Small intestine (tissue), 7 donors: Measurements from ENCODE around the gene TMEM117. TPM values are rescaled to one million over a fixed set of nuclear protein-coding genes. Genes with fewer than 3 reads are reported as not detected.

ENCODE experiments used
- DNase-seq, 2 donors: peaks; one replicate each; pipeline versions ENCODE4 v3.0.0 to v3.0.0-alpha.2; 2013
- FAIRE-seq: peaks from 2 replicates; lab custom pipeline; 2012; peaks lifted over from hg19 to GRCh38; lab: Jason Lieb, UNC
- H3K27ac ChIP-seq, 3 donors: one replicate each; pipeline ENCODE4 v1.5.1; 2013; ENCODE audit warnings: low read length in 2 of 3, mild to moderate bottlenecking in 2 of 3, control low read depth in 1 of 3, inconsistent platforms in 1 of 3, low read depth in 1 of 3, moderate library complexity in 1 of 3
- H3K27me3 ChIP-seq, 3 donors: one replicate each; pipeline ENCODE4 v1.6.1; 2013; ENCODE audit warnings: low read length in 3 of 3, inconsistent platforms in 1 of 3; ENCODE audit not compliant: control insufficient read depth in 3 of 3, insufficient read depth in 3 of 3
- H3K36me3 ChIP-seq, 3 donors: one replicate each; pipeline ENCODE4 v1.6.1; 2013; ENCODE audit warnings: low read length in 3 of 3, inconsistent platforms in 1 of 3, low read depth in 1 of 3, mild to moderate bottlenecking in 1 of 3, moderate library complexity in 1 of 3; ENCODE audit not compliant: control insufficient read depth in 3 of 3, insufficient read depth in 2 of 3
- H3K4me1 ChIP-seq, 3 donors: one replicate each; pipeline ENCODE4 v1.6.1; 2013; ENCODE audit warnings: low read length in 2 of 3, inconsistent platforms in 1 of 3, low read depth in 1 of 3, mild to moderate bottlenecking in 1 of 3, moderate library complexity in 1 of 3; ENCODE audit not compliant: control insufficient read depth in 3 of 3, insufficient read depth in 2 of 3
- H3K4me3 ChIP-seq, 3 donors: one replicate each; pipeline ENCODE4 v1.5.1; 2013; ENCODE audit warnings: low read length in 3 of 3, control low read depth in 1 of 3, inconsistent platforms in 1 of 3, low read depth in 1 of 3, mild to moderate bottlenecking in 1 of 3, moderate library complexity in 1 of 3
- H3K9me3 ChIP-seq, 2 donors: one replicate each; pipeline ENCODE4 v1.6.1; 2013; ENCODE audit warnings: low read depth in 1 of 2, low read length in 1 of 2; ENCODE audit not compliant: control insufficient read depth in 2 of 2, insufficient read depth in 1 of 2
- WGBS, 3 donors: extraction: QIAGEN DNeasy Blood & Tissue Kit; methylation state at CpG; one replicate each; pipeline ENCODE4 v1.1.7; 2013; 5-methylcytosine and 5-hydroxymethylcytosine counted together
- polyA plus RNA-seq, 4 donors: library from polyadenylated mRNA; stranded (reverse) in 3 of 4; unstranded in 1 of 4; fragments of 200-250 nt in 3 of 4; fragments of 120-200 nt in 1 of 4; gene quantifications; one replicate each; pipeline versions ENCODE4 v1.2.1 to v1.2.3, GENCODE V29; 2013
- donor health status: healthy with polysubstance abuse.
- donor health status: control.
- donor health status: control.
- donor health status: Bipolar disorder and iron deficiency.
- donor health status: healthy.

TMEM117 gene
- polyA plus RNA-seq, 4 donors, result 6.3 to 14.3 (median 13.8) TPM

DNA sequence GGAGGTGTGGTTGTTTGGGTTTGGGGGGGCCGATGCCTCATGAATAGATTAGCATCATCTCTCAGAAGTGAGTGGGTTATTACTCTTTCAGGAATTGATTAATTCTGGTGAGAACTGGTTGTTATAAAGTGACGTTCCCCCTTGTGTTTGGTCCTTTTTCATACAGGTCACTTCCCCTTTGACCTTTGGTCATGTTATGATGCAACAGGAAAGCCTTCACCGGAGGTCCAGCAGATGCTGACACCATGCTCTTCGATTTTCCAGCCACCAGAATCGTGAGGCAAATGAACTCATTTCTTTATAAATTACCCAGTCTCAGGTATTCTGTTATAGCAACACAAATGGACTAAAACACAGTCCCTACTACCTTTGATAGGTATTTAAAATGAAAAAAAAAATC lies 600.9 kb downstream of the TMEM117 start:
- 57 to 73% (median 61%) methylated on average over 5 of the region's 5 CpGs for WGBS, 3 donors
- Histone ChIP-seq H3K4me3 (no peak overlapping the region), H3K9me3 (no peaks in the 10 kb centered on the region), H3K36me3 (no peaks in the 10 kb centered on the region), H3K4me1 (no peaks in the 10 kb centered on the region), H3K27me3 (no peaks in the 10 kb centered on the region), H3K27ac (no peak overlapping the region)
- FAIRE-seq (no peak), DNase-seq (no peak)

Other genes starting within 250 kb of the TMEM117 start
- 1 to 10 TPM; 1.6 to 8.9 (median 2.8) TPM for gene PUS7L, start 77.3 kb upstream of the TMEM117 start, polyA plus RNA-seq
- gene IRAK4, start 77.1 kb upstream of the TMEM117 start, polyA plus RNA-seq, result 10 to 100 TPM; 10.6 to 19.9 (median 16.0) TPM
- 100 to 1,000 TPM in 1 of 4 donors, 10 to 100 TPM in 3; 81.7 to 142 (median 90.8) TPM for gene TWF1, start 29.8 kb upstream of the TMEM117 start, polyA plus RNA-seq